Hematopoietic multipotent progenitor cell treated with erythropoietin and hydrocortisone succinate and interleukin-3 and kit ligand, for 17 days (in vitro differentiated cells): ENCODE measurements around the gene CNTN5.
"Not testable (repeated sequence)": the region's sequence is repeated elsewhere in the genome, so short reads cannot be mapped to it uniquely, and the experiment has no call there.

Source experiments
- DNase-seq: peaks from one replicate; pipeline ENCODE4 v3.0.0-alpha.2; 2015; ENCODE audit warnings: low spot score

CNTN5 gene

DNA sequence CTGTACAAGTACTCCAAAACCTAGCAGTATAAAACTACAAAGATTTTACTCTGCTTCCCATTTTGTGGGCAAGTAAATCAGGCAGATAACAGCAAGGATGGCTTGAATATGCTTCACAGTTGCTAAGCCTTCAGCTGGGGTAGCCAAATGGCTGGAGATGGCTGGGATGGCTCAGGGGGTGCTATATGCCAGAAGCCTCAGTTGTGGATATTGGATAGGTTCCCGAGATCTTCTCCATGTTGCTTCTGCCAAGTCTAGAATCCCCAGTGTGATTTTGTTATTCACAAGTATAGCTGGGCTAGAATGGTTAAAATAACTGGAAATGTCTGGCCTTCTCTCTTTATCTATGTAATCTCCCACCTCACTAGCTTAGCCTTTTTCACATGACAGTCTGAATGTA, 1194.0 kb downstream of the CNTN5 start:
- no peak for DNase-seq

DNA sequence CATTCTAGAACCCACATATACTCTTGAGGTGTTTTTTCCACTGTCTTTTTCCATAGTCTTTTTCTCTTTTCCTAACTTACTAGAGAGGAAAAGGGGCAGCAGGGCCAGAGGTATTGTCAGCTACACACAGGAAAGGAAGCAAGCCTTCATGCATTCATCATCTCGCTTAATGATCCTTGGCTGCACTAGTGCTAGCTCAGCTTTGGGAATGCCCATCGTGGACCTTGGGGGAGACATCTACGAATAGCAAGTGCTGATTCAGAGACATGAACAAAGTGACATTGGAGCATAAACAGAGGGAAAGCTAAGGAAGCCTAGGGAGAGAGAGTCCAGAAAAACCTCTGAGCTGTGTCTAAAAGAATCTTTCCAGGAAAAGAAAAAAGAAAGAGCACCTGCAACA, 1200.1 kb downstream of the CNTN5 start:
- no peak for DNase-seq

DNA sequence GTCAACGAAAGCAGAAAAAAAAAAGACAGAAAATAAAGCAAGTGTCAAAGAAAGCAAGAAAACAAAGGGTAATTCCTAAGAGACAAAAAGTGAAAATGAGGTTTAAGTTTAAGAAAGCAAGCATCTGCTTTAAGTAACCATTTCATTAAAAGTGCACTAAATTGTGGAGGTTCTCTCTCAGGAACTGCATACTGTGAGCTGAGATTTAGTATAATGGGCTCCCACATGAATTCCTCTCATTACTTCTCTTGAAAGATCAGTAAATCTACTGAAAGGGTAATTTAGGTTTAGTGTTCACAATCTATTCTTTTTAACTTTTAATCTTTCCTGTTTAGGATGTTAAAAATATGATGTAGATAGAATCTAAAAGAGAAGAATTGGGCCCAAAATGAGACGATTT, 1201.0 kb downstream of the CNTN5 start:
- DNase-seq: no peak

DNA sequence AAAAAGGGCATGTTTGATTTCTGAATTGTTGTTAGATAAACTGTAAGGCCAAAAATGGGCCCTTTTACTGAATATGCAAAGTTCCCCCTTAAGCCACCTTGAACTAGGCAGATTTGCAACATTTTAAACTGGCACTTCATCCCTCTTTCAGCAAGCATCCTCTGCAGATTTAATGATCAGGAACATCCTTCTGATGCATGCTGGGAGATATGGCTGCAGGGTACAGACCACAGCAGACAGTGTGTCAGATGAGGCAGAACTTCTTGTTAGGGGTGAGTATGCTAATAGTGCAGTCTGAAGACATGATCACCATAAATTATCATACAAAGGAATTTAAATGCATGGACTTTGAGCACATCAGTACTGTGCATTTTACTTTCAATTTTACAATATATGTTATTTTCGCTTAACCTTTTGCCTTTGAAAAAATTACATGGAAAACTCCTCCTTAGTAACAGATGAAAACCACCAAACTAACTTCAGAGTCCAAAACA, 1203.8 kb downstream of the CNTN5 start:
- no peak for DNase-seq

DNA sequence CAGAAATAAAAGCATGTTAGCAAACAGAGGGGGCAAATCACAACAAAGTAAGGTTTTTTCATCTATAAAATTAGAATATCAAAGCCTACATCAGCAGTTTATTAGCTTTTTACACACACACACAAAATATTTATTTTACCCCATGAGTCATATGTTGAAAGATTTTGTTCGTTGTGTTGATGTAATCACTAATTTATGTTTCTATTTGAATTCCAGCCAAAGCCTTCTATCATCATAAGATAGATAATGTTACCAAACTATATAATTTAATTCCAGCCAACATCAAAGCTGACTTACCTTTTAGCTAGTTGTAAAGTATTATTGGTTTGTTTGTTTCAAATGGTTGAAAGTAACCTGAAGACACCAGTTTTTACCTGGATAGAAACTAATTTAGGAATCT, 1208.3 kb downstream of the CNTN5 start:
- DNase-seq: no peak

DNA sequence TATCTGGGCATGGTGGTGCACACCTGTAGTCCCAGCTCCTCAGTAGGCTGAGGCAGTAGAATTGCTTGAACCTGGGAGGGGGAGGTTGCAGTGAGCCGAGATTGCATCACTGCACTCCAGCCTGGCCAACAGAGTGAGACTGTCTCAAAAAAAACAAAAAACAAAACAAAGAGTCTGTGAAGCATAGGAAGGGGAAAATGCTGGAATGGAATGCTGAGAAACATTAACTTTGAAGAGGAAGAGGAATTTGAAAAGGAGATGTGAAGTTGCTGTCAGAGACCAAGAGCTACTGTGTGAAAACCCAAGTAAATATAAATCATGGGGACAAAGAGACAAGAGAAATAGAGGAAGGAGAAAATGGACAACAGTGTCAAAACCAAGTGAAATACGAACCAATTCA, 1211.3 kb downstream of the CNTN5 start:
- no peak for DNase-seq

DNA sequence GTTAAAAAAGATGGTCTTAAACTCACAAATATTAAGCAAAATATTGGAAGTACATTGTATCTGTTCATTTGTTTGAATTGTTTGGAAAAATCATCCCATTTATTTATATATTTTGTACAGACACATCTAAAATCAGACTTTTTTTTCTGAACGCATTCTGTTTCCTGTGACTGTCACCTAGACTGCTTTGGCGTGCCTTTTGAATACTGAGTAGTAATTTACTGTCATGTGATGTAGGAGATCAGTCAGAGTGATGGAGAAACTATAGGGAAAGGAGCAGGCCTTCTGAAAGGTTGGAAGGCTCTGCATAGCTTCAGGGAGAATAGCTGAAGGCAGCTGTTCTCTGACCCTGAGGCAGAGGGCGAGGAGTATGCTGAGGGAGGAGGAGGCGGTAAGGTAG, 1214.3 kb downstream of the CNTN5 start:
- DNase-seq: no peak

DNA sequence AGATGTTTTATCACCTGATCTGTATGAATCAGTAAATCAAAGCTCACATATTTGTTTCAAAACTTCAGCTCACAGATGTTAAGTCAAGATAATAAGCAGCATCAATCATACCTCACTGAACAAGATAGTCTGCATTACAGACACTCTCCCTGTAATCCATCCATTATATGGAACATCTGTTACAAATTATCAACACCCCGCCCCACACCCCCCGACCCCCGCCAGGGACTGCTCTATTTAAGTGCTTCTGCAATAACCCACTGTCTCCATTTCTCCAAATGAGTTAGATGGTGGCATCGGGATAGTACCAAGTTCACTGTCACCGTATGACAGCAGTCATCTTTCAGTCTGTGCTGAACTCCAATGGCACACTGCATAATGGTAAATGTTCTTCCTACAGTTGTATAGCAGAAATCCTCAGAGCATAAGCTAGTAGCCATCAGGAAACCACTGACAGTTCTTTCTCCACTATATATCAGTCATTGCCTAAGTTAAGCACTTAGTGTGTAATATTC, 1219.3 kb downstream of the CNTN5 start:
- DNase-seq: no peak

DNA sequence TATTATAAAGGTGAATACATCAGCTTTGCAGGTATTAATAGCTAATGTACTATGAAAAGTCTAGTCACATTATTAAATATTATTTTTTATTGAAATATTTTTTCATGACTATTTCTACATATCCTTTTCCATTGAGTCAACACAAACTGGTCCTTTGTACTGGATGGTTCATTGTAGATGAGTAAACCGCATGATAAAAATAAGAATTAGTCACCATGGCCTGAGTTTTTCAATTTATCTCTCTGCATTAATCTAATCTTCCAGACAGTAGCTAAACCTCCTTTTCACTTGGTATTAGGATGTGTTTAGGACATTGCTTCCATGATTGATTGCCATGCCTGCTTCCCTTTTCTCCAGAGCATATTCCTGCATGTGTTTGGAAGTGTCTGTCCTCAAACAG, 1227.0 kb downstream of the CNTN5 start:
- DNase-seq: no peak

DNA sequence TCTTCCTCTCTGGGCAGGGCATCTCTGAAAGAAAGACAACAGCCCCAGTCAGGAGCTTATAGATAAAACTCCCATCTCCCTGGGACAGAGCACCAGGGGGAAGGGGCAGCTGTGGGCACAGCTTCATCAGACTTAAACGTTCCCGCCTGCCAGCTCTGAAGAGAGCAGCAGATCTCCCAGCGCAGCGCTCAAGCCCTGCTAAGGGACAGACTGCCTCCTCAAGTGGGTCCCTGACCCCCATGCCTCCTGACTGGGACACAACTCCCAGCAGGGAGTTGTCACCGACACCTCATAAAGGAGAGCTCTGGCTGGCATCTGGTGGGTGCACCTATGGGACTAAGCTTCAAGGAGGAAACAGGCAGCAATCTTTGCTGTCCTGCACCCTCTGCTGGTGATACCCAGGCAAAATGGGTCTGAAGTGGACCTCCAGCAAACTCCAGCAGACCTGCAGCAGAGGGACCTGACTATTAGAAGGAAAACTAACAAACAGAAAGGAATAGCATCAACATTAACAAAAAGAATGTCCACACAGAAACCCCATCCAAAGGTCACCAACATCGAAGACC, 1236.6 kb downstream of the CNTN5 start:
- DNase-seq: not testable (repeated sequence)

DNA sequence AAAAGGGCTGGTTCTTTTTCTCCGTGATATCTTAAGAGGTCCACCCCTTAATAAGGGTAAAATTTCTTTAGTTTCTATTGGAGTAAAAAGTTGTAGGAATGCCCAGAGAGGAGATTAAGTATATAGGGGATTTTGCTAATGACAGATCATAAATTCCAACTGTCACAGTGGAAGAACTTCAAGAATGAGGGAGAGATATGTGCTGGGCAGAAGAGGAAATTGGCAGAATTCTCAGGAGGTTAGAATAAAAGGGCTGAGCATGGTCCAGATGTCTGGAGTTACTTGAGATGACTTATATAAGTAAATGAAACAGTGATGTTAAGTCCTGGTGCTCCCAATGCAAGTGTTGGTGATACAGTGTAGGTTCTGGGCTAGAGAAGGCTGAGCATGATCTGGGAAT, 1248.8 kb downstream of the CNTN5 start:
- DNase-seq: no peak

DNA sequence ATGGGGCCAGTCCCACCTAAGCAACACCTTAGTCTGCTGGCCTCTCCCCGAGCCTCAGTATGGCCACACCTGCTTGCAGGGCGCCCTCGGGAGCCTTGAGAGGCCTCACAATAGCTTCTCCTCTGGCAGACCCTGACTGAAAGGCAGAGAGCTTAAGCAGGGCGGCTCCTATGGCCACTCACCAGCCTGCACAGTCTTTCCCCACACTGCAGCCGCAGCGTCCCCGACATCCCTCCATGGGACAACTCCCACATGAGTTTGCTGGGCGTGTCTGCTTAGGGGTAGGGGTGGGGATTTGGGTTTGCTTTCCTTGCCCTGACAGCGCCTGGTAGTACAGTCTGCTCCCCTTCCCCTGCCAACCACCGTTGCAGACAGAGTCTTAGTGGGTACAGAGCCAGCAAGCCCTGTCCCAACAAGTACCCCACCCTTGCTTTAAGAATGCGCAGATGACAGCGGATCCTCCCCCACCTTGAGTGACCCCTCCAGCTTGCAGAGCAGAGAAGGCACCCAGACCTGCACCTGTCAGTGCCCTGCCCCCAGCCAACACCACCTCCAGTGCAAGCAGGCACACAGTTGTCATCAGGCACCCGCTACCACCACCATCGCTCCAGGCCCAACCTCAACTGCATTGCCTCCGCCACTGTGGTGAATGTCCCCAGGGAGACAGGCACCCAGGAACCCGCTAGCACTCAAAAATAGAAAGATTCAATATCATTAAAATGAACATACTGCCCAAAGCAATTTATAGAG, 1252.5 kb downstream of the CNTN5 start:
- no peak for DNase-seq

DNA sequence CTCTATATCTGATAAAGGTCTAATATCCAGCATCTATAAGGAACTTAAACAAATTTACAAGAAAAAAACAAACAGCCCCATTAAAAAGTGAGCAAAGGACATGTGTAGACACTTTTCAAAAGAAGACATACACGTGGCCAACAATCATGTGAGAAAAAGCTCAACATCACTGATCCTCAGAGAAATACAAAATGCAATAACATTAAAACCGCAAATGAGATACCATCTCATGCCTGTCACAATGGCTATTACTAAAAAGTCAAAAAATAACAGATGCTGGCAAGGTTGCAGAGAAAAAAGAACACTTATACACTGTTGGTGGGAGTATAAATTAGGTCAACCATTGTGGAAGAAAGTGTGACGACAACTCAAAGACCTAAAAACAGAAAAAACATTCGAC, 1253.7 kb downstream of the CNTN5 start:
- DNase-seq: not testable (repeated sequence)

DNA sequence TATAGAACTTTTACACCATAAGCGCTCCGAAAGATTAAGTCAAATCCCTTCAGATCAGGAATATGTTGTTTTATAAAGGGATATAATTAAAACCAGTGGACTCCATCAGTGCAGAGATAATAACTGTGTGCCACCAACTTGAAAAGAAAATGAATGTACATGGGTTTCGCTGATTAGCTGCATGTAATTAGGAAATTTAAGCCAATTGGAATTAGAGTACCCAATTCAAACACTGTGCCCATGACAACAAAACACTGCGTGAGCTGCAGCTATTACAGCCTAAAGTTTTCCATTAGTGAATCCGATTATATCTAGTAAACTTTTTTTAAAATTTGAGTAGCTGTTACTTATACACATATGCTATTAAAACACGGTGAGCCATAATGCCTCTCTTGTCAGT, 1274.0 kb downstream of the CNTN5 start:
- DNase-seq: no peak

DNA sequence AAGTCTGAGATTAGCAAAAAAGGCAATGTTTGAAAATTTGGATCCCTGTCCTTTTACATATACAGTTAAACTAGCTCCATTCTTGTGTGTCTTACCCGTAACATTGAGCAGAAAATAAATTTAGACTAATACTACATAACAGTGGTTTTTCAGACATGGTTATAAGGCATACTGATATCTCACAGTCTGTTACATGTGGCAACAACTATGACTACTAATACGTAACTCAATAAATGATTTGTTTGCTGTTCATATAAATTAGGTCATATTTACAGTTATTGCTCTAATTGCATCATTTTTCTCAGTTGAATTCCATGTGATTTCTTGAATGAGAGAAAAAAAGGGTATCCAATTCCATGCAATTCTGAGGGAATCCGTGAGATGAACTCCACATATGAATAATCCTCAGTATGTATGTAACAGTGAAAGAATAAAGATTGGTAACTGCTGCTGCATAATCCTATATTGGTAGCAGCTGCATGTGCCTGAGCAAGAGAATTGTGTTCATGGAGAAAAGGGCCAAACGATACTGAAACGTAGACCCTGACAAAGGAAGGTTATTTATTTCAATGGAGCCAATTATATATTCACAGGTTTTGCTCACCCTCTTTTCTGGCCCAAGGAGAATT, 1275.4 kb downstream of the CNTN5 start:
- no peak for DNase-seq

DNA sequence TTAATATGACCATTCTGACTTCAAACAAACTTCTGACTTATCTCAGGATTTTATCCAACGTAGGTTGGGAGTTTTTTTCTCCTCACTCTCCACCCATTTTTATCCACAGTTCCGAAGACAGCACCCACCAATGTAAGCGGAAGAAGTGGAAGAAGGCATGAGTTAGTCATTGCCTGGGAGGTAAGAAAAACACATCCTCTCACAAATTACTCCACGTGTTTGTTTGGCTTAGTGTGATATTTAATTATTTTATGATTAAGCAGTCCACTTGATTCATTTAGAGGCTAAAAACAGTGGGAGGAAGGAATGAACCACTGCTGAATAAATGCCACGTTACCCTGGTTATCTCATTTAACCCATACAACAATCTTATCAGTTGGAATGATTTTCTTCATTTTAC, 1276.8 kb downstream of the CNTN5 start:
- DNase-seq: no peak

DNA sequence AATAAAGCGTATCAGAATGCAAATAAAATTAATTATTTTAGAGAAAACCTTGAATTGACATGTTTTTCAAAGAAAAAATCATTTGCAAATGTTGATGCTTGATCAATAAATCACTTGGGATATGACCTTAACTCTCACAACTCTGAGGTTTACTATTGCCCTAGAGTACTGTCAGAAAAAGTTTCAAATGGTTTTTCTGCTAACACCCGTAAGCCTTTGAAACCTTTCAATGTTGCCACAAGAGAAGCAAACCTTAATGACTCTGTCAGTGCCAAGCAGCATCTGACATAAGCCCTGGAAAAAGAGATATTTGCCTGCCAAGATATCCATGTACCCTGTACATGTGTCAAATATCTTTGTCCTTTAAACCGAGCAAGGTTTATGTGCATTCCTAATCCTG, 1282.1 kb downstream of the CNTN5 start:
- no peak for DNase-seq

DNA sequence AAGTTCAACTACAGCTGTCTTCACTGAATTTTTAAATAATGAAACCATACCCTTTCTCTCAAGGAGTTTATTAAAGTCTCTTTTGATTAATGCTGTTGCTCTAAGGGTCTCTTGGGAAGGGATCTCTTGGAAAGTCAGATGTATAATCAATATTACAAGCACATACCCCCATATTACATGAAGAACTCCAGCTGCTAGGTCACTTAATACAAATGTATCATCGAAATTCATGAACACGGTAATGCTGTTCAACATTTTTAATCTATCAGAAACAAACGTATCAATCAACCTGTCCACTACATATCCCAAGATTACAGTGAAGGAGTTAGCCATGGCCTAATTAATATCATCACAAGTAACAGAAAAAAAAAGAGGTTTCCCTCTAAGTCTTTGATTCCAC, 1283.1 kb downstream of the CNTN5 start:
- DNase-seq: no peak

DNA sequence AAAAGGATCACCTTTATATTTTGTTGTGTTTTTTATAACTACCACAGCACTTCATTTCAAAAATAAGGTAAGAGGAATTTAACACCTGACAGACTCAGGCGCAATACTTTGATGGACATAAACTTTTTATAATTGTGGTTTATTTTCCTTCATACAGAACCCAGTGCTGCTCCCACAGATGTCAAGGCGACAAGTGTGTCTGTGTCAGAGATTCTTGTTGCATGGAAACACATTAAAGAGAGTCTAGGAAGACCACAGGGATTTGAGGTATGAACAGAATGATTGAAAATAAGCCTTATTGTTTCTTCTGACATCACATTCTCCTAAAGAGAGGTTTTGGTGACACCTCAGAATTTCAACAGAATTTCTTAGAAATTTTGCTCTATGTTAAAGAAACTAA, 1287.5 kb downstream of the CNTN5 start:
- DNase-seq: no peak

DNA sequence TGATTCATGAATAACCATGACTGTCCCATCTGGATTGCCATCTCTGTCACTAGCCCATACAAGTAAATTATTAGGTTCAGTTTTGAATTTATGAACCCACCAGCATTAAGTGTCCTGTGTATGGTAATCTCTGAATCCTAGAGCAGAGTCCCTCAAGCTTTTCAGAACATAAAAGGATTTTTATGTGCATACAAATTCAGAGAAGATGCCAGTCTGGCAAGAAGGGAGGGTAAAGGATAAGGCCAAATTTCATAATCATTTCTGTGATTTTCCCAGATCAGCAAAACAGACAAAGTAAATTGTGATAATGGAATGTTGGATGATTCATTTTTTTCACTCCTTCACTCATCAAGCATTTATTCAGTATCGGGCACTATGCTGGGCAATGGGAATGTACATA, 1295.2 kb downstream of the CNTN5 start:
- no peak for DNase-seq

DNA sequence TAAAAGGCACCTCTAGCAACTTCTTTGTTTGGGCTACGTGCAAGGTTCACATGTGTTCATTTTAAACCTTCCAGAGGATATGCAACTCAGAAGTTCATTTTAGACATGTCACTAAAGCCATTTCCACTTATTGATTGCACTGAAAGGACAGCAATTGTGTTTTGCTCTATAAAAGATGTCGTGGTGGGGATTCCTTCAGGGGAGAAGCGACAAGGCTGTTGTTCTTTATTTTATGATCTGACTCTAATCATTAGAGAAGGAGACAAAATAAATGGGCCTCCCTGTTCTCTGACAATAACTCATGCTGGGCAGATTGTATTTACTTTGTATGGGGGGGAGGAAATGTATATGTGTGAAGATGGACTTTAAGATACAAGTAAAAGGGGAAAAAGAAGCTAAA, 1296.2 kb downstream of the CNTN5 start:
- no peak for DNase-seq

DNA sequence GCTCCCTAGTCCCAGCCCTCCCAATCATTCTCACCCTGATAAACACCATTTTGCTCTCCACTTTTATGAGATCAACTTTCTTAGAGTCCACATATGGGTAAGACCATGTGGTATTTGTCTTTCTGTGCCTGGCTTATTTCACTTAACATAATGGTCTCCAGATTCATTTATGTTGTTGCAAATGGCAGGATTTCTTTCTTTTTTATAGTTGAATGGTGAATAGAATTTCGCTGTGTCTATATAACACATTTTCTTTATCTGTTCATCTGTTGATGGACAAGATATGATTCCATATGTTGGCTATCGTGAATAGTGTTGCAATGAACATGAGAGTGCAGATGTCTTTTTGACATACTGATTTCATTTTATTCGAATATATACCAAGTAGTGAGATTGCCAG, 1298.9 kb downstream of the CNTN5 start:
- no peak for DNase-seq

DNA sequence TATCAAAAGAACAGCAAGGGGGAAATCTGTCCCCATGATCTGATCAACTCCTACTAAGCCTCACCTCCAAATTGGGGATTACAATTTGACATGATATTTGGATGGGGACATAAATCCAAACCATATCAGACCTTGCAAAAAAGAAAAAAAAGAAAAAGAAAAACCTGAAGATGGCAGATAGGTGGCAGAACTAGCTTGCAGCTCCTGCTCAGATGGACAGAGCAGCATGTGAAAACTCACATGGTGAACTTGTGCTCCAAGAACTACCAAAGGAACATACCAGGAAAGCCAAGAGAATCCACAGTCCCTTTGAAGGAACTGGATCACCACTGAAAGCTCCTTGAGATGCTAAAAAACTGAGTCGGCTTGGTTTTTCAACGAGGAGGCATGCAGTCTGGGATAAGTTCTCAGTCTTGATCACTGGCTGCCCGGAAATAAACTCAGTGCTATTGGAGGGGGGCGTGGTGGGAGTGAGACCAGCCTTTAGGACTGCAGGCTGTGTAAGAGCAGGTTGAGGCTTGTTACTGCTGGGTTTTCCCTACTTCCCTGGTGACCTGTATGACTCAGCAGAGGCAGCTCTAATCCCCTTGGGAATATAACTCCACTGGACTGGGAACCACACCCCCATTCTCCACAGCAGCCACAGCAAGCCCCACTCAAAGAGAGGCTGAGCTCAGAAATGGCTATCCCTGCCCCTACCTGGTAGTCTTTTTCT, 1308.0 kb downstream of the CNTN5 start:
- no peak for DNase-seq
